Activated T-helper 9 cell treated with anti-CD3 and anti-CD28 coated beads, Interleukin-2, amount 50 U/mL, for 16 hours (primary cell): Measurements from ENCODE around the gene RFC2.
"Not testable (repeated sequence)": the region's sequence is repeated elsewhere in the genome, so short reads cannot be mapped to it uniquely, and the experiment has no call there.

ENCODE experiments used
- DNase-seq: peaks from one replicate; pipeline ENCODE4 v3.0.0-alpha.2; 2020; ENCODE audit warnings: low read depth

RFC2 gene

GRCh38 chr7:74282748-74283459 lies 28.7 kb upstream of the RFC2 start:
- DNase-seq = no peak

GRCh38 chr7:74280985-74281384 lies 26.8 kb upstream of the RFC2 start:
- DNase-seq = no peak

GRCh38 chr7:74277636-74278035 lies 23.4 kb upstream of the RFC2 start:
- DNase-seq = no peak

- no peak for DNase-seq
Measured at GRCh38 chr7:74275401-74275881, 21.2 kb upstream of the RFC2 start.

GRCh38 chr7:74272305-74273038 lies 18.3 kb upstream of the RFC2 start:
- no peak for DNase-seq

- no peak for DNase-seq
Measured at GRCh38 chr7:74271742-74272141, 17.5 kb upstream of the RFC2 start.

GRCh38 chr7:74269757-74270277 lies 15.6 kb upstream of the RFC2 start:
- DNase-seq = peak; percentile 28

- no peak for DNase-seq
Measured at GRCh38 chr7:74267756-74268565, 13.8 kb upstream of the RFC2 start.

GRCh38 chr7:74266191-74266963 lies 12.2 kb upstream of the RFC2 start:
- no peak for DNase-seq

- no peak for DNase-seq
Measured at GRCh38 chr7:74263399-74264120, 9.4 kb upstream of the RFC2 start.

- DNase-seq = no peak
Measured at GRCh38 chr7:74262639-74263398, 8.6 kb upstream of the RFC2 start.

GRCh38 chr7:74258639-74259038 lies 4.4 kb upstream of the RFC2 start:
- no peak for DNase-seq

- no peak for DNase-seq
Measured at GRCh38 chr7:74256491-74257408, 2.6 kb upstream of the RFC2 start.

GRCh38 chr7:74255461-74255860 lies 1.3 kb upstream of the RFC2 start:
- DNase-seq = not testable (repeated sequence)

- no peak for DNase-seq
Measured at GRCh38 chr7:74254858-74255379, 720 bp upstream of the RFC2 start.

- no peak for DNase-seq
Measured at GRCh38 chr7:74253835-74254128, 417 bp downstream of the RFC2 start.

- no peak for DNase-seq
Measured at GRCh38 chr7:74253331-74253730, 868 bp downstream of the RFC2 start.

- DNase-seq = no peak
Measured at GRCh38 chr7:74252893-74253292, 1.3 kb downstream of the RFC2 start.

GRCh38 chr7:74249058-74249457 lies 5.1 kb downstream of the RFC2 start:
- DNase-seq = not testable (repeated sequence)
